H1 (cell line): ENCODE results near the gene RPUSD3. TPM values are rescaled to one million over a fixed set of nuclear protein-coding genes. Genes with fewer than 3 reads are reported as not detected.

Experiments
- EP300 ChIP-seq, 2 experiments: IDR thresholded peaks; 1 replicate in 1 of 2; 2 replicates in 1 of 2; pipeline ENCODE4 v1.6.1; 2011 to 2012; ENCODE audit warnings: low read depth in 2 of 2, low read length in 2 of 2, mild to moderate bottlenecking in 2 of 2, borderline replicate concordance in 1 of 2, inconsistent platforms in 1 of 2, moderate library complexity in 1 of 2
- GTF2F1 ChIP-seq: IDR thresholded peaks from 2 replicates; pipeline ENCODE4 v1.6.1; 2012; ENCODE audit warnings: low read depth, low read length, improper control_type of control experiment, borderline replicate concordance
- HDAC6 ChIP-seq: IDR thresholded peaks from one replicate; pipeline ENCODE4 v1.7.1; 2012; ENCODE audit warnings: low read depth, mild to moderate bottlenecking, inconsistent platforms, low read length, moderate library complexity
- JUN ChIP-seq: IDR thresholded peaks from 2 replicates; pipeline ENCODE4 v1.6.1; 2011; ENCODE audit warnings: low read depth, mild to moderate bottlenecking, improper control_type of control experiment, low read length
- polyA plus RNA-seq, 7 experiments: library from polyadenylated mRNA; depleted of rRNA in 3 of 7; stranded (reverse) in 5 of 7; unstranded in 2 of 7; fragments of >200 nt in 5 of 7; fragments of 200-250 nt in 2 of 7; gene quantifications; 1 replicate in 5 of 7; 2 replicates in 1 of 7; 4 replicates in 1 of 7; pipeline versions ENCODE4 v1.2.1 to v1.2.3, GENCODE V29; 2011 to 2013; ENCODE audit warnings: missing spikeins in 2 of 7, mixed read lengths in 2 of 7
- total RNA-seq: library from RNA; stranded (reverse); fragmentation: NEBNext Ultra II Directional; extraction: Animal tissue kit (Norgen Biotek cat#: 25700); gene quantifications from 2 replicates; pipeline ENCODE4 v1.2.1, GENCODE V29; 2021

RPUSD3 gene
- total and polyA plus RNA-seq, 2 of the 8 experiments (the other 6 are each of a cell fraction or from before 2014, with no cell fraction given): 68.4 to 154 TPM

- TF ChIP-seq HDAC6 (no peak), EP300 (IDR thresholded peaks at IDR 0.05; ENCODE audit: borderline replicate concordance in 1 of 2, low read depth in 2 of 2, low read length in 2 of 2) (no peak), GTF2F1 (no peak), JUN (no peak)
Measured at GRCh38 chr3:9810846-9811245, 33.0 kb downstream of the RPUSD3 start (continued).
